HG03066 (cell line): ENCODE data around the gene PRKAR2B.
"Not testable (repeated sequence)": the region's sequence is repeated elsewhere in the genome, so short reads cannot be mapped to it uniquely, and the experiment has no call there.

Experiments used
- ATAC-seq: cut with Tn5 transposase; IDR thresholded peaks from one replicate; pipeline ENCODE4 v1.9.1; 2021; ENCODE audit warnings: low read depth; ENCODE audit not compliant: unreplicated experiment

The PRKAR2B gene

GRCh38 chr7:107026166-107026565, 18.3 kb upstream of the PRKAR2B start:
- no peak for ATAC-seq

DNA sequence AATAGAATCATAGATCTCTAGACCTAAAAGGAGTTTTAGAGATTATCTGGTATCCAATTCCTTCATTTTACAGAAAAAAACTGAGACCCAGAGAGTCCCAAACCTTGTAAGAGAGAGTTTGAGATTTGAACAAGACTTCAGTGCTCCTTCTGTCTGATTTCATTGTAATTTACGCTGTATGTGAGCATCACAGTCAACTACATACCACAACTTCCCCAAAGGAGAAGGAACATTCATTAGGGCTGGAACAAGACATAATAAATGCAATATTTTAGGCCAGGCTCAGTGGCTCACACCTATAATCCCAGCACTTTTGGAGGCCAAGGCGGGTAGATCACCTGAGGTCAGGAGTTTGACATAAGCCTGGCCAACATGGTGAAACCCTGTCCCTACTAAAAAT, 17.3 kb upstream of the PRKAR2B start:
- no peak for ATAC-seq

DNA sequence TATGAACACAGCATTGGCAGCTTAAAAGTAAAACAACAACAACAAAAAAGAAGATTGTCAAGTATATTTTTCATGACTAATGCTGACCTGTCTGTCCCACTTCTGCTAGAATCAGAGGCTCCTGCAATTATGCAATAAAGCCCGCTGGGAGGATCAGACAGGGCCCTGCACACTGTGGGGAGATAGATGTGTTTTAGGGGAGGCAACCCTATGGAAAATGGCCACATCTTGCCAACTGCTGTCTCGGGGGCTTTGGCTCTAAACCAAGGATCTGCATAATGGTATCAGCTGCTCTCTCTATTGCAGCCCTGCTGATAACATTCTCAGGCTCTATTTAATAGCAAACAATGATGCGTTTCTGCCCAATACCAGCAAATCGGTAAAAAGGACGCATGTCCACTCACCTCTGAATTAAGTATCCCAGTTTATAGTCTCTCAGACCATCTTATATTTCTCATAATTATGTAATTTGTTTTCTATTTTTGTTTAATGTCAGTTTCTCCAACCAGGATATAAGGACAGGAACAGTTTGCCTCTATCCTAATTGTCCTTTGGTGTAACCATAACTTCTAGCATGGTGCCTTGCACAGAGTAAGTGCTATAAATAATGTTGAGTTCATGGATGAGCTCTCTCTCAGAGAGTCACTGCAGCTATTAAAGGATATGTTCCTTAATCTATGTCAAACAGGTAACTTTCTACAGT, 15.3 kb upstream of the PRKAR2B start:
- ATAC-seq = no peak

- no peak for ATAC-seq
These were observed 14.7 kb upstream of the PRKAR2B start for GRCh38 chr7:107029764-107030286.

DNA sequence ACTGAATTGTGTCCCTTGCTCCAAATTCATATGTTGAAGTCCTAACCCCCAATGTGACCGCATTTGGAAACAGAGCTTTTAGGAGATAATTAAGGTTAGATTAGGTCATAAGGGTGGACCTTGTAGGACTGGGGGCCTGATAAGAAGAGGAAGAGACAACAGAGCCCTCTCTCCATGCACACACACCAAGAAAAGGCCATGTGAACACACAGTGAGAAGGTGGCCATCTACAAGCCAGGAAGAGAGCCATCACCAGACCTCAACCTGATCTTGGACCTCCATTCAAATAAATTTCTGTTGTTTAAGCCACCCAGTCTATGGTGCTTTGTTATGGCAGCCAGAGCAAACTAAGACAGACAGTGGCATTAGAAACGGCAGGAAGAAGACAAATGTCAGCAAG, 12.5 kb upstream of the PRKAR2B start:
- no peak for ATAC-seq

GRCh38 chr7:107032720-107033438, 11.6 kb upstream of the PRKAR2B start:
- ATAC-seq = no peak

GRCh38 chr7:107034553-107034952, 10.0 kb upstream of the PRKAR2B start:
- no peak for ATAC-seq

GRCh38 chr7:107035446-107035845, 9.1 kb upstream of the PRKAR2B start:
- ATAC-seq = no peak

DNA sequence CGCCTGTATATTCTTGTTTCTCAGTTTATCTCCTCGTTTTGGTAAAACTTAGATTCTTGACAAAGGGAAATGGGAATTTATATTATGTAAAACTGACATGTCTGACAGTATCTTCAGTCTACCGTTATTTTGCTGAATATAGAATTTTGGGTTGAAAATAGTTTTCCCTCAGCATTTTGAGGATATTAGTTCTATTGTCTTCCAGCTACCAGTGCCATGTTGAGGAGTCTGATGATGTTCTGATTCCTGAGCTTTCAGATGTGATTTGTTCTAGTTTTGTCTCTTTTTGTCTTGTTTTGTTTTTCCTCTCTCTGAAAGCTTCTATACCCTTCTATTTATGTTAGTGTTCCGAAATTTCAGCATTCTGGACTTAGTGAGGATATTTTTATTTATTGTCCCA, 8.0 kb upstream of the PRKAR2B start:
- no peak for ATAC-seq

GRCh38 chr7:107037717-107038603, 6.5 kb upstream of the PRKAR2B start:
- ATAC-seq = no peak

DNA sequence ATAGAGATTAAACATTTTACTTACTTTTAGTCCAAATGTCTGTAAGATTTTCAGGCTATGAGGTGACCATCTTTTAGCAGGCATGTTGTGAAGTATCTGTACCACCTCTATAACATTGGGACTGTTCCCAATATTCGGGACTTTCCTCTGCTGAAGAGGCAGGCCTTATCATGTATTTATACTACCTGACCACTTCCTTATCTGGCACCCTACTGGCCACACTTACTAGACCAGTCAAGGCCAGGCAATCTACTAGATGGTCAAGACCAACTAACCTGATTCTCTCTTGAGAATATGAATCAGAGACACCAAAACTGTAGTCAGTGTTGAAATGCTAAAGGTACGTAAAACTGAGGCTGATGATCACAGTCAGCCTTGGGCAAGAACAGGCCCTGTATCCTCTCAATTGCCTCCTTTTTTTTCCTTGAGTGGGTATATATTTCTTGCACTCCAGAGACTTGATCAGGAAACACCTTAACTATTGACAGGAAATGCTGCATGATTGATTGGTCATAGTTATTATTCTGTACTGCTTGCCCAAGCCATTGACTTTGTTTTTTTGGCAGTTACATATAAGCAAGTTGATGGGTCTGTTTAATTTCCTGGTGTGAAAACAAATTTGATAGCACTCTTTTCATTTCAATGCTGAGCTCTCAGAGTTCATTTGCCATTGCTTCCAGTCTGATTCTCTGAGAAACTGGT, 5.2 kb upstream of the PRKAR2B start:
- no peak for ATAC-seq

DNA sequence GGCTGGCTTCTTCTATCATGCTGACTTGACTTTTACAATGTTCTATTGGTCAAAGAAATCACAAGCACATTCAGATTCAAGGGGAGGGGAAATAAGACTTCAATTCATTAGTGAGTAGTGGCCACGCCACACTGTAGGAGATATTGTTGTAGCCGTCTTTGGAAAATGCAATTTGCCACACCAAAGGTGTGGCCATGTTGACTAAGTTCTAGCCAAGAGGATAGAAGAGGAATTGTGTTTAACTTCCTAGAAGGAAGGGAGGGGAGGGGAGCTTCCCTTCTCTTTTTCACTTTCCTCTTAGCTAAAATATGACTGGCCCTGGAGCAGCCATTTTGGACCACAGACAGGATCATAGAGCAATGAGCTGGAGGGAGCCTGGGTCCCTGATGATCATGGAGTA, 3.4 kb upstream of the PRKAR2B start:
- no peak for ATAC-seq

- ATAC-seq = not testable (repeated sequence)
These were observed 2.7 kb upstream of the PRKAR2B start for GRCh38 chr7:107041764-107042163.

GRCh38 chr7:107042326-107042910, 2.1 kb upstream of the PRKAR2B start:
- not testable (repeated sequence) for ATAC-seq

DNA sequence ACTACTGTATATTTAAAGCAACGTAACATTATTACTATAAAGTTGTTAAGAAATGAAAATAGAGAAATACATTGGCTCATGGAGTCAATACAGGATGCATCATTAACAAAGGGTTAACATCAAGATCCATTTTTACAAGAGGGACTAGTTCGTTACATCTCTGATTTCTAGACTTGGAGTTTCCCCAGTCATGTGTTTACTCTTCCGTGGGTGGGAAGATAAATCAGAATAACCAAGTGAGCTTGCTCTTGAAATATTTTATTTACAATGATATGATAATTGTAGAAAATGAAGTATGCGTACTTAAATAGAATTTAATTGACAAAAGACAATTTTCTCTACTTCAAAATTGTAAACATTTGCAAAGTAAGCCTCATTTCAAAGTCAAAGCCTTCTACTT, 1.0 kb upstream of the PRKAR2B start:
- ATAC-seq = no peak

DNA sequence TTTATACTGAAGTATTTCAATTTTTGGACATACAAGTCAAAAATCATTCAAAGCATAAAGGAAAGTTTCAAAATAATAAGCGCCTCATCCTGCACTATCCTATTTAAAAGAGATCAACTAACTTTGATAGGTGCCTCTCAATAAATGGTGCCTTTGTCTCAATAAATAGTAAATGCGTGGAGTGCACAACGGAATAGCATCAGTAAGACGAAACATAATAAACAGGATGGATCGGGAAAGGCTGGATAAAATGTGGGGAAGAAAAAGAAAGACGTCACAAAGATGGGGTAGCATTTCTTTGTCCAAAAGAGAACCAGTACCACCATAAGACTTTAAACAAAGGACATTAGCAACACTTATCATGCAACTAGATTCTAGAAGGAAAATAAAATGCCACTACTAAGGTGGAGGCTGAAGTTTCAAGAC, 571 bp upstream of the PRKAR2B start:
- ATAC-seq = no peak

GRCh38 chr7:107045195-107045960, 873 bp downstream of the PRKAR2B start:
- ATAC-seq = no peak

- ATAC-seq = no peak
These were observed 1.5 kb downstream of the PRKAR2B start for GRCh38 chr7:107045980-107046379.
